ENCODE results near the gene TRIM45. TPM values are rescaled to one million over a fixed set of nuclear protein-coding genes. Genes with fewer than 3 reads are reported as not detected.
"Not testable (repeated sequence)": the region's sequence is repeated elsewhere in the genome, so short reads cannot be mapped to it uniquely, and the experiment has no call there.

Gene TRIM45
- polyA plus RNA-seq, 4 donors = 16.0 to 23.6 (median 17.4) TPM

- DNase-seq (ENCODE audit: low read depth in 4 of 4, low spot score in 3 of 4) = no peak
Measured at GRCh38 chr1:117136749-117137148, 15.2 kb upstream of the TRIM45 start.

DNA sequence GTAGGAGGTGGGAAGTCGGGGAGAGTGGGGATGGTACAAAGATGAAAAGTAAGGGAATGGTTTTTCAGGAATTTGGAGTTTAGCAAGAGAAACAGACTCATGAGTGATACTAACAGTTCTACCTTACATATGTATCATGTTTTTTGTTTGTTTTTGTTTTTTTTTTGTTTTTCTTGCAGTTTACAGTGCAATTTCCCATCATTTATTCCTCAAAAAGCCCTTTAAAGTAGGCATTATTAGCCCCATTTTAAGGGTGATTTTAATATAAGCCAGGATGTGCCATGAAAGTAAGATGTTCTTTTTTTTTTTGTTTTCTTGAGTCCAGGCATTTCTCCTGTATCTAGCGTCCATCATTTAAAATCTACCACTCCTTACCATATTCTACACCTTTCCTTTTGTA, 13.8 kb upstream of the TRIM45 start:
- DNase-seq (ENCODE audit: low read depth in 4 of 4, low spot score in 3 of 4) = no peak

DNA sequence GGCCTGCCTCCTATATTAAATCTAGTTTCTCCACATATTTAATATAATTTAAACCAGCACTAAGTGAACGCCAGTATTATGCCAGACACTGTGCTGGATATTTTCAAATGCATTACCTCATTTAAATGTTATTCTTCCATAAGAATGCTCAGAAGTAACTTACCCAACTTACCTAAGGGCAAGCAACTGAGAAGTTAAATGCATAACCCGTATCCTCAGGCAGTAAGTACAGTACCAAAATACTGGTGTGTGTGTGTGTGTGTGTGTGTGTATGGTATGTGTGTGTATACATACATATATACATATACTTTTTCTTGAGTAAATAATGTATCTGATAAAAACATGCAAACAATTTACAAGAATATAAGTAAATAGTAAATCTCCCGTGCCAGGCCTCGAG, 9.0 kb upstream of the TRIM45 start:
- no peak for DNase-seq (ENCODE audit: low read depth in 4 of 4, low spot score in 3 of 4)

DNA sequence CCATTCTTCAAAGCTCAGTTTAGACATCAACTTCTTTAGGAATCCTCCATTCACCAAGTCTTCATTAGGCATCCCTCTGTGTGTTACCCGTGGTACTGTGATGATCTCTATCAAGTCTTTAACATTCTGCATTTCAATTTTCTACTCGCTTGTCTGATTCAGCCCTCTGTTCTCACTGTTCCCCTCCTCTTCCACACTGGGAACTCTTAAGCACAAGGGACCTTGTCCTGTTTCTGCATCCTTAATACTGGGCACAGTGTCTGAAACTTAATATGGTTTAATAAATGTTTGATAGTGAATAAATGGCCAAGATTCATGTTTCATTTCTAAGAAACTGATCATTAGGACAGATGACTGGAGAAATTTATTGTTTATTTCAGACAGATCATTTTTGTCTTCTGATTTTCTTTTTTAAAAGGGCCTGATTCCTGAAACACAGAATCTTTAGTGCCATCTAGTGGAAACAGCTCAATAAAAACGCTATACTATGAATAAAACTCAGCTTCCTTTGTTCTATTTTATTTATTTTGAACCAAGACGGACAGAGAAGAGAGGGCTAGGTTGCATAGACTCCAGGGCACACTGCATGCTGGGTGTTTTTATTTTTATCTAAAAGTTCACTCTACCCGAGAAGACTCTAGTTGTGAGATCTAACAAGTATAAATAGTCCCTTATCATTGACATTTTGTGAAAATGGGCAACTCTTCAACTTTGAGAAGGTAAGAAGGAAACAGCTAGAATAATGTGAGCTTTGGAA, 7.0 kb upstream of the TRIM45 start:
- peak in 2 of 4 donors; percentile 46 to 51 for DNase-seq (ENCODE audit: low read depth in 4 of 4, low spot score in 3 of 4)

- DNase-seq (ENCODE audit: low read depth in 4 of 4, low spot score in 3 of 4) = no peak
Measured at GRCh38 chr1:117127795-117128194, 6.2 kb upstream of the TRIM45 start.

GRCh38 chr1:117124661-117125060, 3.1 kb upstream of the TRIM45 start:
- no peak for DNase-seq (ENCODE audit: low read depth in 4 of 4, low spot score in 3 of 4)

GRCh38 chr1:117123274-117123673, 1.7 kb upstream of the TRIM45 start:
- no peak for DNase-seq (ENCODE audit: low read depth in 4 of 4, low spot score in 3 of 4)

GRCh38 chr1:117122330-117123025, 929 bp upstream of the TRIM45 start:
- DNase-seq (ENCODE audit: low read depth in 4 of 4, low spot score in 3 of 4) = no peak

DNA sequence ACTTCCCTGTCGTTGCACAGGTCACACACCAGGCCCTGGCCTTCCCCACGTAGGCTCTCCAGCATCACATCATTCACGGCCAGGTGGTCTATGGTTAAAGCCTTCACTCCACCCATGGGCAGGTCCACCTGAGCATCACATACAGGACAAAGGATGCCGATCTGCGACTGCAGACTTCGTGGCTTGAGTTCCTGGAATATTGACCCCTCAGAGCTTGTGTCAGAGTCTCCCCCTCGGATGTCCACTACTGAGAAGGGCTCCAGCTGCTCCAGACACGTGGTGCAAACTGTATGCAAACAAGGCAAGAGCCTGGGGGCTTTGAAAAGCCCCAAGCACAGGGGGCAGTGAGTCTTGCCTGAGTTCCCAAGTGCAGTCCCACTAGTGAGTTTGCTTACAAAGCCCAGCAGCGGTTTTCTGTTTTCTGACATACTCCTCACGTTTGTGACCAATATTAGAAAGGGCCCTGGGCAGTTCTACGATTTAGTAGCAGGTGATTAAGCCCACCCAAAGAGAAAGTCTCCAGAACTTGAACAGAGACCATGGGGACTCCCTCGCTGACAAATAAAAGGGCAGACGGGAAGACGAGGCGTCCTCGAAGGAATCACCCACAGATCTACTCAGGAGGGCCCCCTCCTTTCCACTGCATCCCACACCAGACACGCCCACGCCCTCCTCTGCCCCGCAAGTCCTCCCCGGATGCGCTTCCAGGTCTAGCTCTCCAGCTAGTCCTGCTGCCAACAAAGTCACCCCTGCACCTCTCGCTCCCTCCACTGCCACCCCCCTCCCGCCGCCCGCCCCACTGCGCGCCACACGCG, 568 bp downstream of the TRIM45 start:
- peak in 3 of 4 donors; percentile 23 to 35 (median 32) for DNase-seq (ENCODE audit: low read depth in 4 of 4, low spot score in 3 of 4)

- DNase-seq (ENCODE audit: low read depth in 4 of 4, low spot score in 3 of 4) = not testable (repeated sequence)
Measured at GRCh38 chr1:117119144-117119543, 2.4 kb downstream of the TRIM45 start.

- no peak for DNase-seq (ENCODE audit: low read depth in 4 of 4, low spot score in 3 of 4)
Measured at GRCh38 chr1:117118137-117118536, 3.4 kb downstream of the TRIM45 start.

DNA sequence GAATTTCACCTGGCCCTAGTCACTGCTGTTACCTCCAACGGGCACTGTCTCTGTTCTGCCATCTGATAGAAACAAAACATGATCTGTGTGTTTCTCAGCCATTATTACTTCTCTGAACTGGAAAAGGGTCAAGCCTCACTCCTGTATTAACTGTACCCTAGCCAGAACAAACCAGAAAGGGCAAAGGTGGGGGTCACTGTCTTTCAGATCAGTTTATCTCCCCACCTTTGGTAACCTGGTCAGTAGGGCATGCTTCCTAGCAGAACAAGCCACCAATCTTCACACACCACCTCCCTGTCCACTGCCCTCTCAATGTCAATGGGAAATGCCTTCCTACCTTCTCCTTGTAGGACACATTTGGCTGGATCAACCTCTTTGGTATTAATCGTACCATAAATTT, 3.9 kb downstream of the TRIM45 start:
- no peak for DNase-seq (ENCODE audit: low read depth in 4 of 4, low spot score in 3 of 4)

- DNase-seq (ENCODE audit: low read depth in 4 of 4, low spot score in 3 of 4) = no peak
Measured at GRCh38 chr1:117116784-117117130, 4.8 kb downstream of the TRIM45 start.

DNA sequence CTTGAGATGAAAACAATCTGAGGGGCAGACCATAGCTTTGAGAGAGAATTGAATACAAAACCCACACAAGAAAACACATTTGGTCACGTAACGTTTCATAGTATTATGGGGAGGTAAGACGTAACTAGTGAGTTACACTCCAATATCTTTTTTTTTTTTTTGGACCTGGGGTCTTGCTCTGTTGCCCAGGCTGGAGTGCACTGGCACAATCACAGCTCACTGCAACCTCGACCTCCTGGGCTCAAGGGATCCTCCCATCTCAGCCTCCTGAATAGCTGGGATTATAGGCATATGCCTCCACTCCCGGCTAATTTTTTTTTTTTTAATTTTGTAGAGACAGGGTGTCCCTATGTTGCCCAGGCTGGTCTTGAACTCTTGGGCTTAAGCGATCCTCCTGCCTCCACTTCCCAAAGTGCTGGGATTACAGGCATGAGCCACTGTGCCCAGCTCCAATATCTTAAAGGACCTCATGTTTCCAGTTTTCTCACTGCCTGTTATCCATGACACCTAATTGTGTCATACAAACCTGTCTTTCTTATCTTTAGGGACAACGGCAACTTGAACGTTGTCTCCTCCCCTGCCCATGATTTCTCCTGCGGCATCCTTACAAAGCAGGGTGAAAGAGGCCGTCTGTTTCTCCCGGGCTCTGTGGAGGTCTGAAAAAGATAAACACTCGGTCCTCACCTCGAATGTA, 5.3 kb downstream of the TRIM45 start:
- no peak for DNase-seq (ENCODE audit: low read depth in 4 of 4, low spot score in 3 of 4)

- no peak for DNase-seq (ENCODE audit: low read depth in 4 of 4, low spot score in 3 of 4)
Measured at GRCh38 chr1:117114877-117115276, 6.7 kb downstream of the TRIM45 start.

DNA sequence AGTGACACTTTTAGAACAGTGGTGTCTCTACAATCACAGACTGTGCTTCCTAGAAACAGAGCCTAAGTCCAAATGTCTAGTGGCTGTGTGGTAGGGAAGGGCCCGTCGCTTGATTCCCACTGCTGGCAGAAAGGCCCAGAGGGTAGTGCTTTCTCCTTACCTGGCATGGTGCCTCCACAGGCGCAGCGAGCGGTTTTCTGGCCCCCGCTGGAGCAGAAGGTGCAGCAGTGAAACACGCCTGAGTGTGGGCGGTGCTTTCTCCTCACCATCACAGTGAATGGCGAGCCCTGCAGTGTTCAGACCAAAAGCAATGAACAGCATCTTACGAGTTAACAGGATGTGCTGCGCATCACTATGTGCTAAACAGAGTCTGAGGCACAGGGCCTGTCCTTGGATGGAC, 8.3 kb downstream of the TRIM45 start:
- DNase-seq (ENCODE audit: low read depth in 4 of 4, low spot score in 3 of 4) = no peak

DNA sequence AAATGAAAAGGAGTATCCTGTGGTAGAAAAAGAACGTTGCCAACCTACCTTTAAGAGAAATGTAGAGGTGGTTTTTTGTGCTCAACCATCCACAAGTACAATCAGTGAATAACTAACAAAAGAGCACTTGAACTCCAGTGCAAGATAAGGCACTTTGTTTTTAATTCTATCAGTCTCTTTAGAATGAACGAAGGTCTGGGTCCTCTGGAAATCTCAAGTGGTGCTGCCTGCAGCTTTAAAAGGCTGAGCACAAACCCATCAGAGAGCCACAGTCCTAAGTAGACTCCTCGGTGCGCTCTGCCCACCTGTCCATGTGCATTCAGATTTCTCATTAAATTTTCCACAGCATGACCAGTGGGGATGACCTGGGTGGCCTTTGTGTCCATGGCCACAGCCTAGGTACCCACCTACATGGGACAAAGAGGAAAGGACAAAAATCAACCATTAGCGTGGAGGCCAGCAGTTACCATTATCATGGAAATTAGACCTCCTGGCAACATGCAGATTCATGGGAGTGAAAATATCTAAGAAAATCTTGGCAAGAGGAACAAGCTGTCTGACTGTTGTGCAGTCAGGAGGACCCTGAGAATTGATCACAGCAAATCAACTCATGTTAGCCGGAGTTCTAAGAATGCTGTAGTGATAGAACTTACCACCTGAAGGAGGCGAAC, 9.4 kb downstream of the TRIM45 start:
- no peak for DNase-seq (ENCODE audit: low read depth in 4 of 4, low spot score in 3 of 4)

DNA sequence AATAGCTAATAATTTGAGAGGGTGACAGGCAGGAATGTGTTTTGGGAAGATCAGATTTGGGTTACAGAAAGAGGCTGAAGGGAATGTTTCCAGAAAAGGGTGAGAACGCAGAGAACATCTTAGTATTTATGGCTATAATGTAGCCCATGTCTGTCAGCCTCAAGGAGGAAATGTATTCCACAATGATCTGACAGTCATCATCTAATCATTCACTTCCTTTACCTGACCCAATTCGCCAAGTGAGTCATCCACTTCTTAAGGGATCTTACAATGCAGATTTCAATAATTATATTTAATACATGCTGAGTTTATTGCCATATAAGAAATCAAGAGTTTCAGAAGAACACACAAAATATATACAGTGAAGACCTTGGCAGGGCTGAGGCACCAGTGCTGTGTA, 10.8 kb downstream of the TRIM45 start:
- DNase-seq (ENCODE audit: low read depth in 4 of 4, low spot score in 3 of 4) = no peak

GRCh38 chr1:117107364-117107763, 14.2 kb downstream of the TRIM45 start:
- no peak for DNase-seq (ENCODE audit: low read depth in 4 of 4, low spot score in 3 of 4)

- DNase-seq (ENCODE audit: low read depth in 4 of 4, low spot score in 3 of 4) = no peak
Measured at GRCh38 chr1:117106478-117106877, 15.1 kb downstream of the TRIM45 start.
